ENCODE measurements around the gene TP53RK. TPM values are rescaled to one million over a fixed set of nuclear protein-coding genes. Genes with fewer than 3 reads are reported as not detected.
A peak's percentile ranks its signal among the peaks of the same experiment; 100 is the strongest.

Gene TP53RK
- total RNA-seq, 4 donors from 2014 or later = 20.2 to 49.6 (median 36.1) TPM

- TF ChIP-seq CTCF (IDR thresholded peaks at IDR 0.05) (no peak), POLR2A (IDR thresholded peaks at IDR 0.05) (no peak)
- Histone ChIP-seq H3K4me3 (replicated peaks in 1 of 3) (no peak overlapping the region), H3K9me3 (no peaks in the 10 kb centered on the region), H3K27ac (no peak overlapping the region), H3K27me3 (no peaks in the 10 kb centered on the region), H3K4me1 (peaks cover 12 to 16% of the 10 kb centered on the region in 2 donors), H3K36me3 (peaks cover 0 to 3% of the 10 kb centered on the region in 2 donors)
- DNase-seq = no peak
- 80 to 86% methylated on average over 4 of the region's 4 CpGs for WGBS, 2 donors
- intact Hi-C loops (cut with DNase I) = no loop called here
Observed at GRCh38 chr20:46691196-46691595, 2.0 kb upstream of the TP53RK start.

DNA sequence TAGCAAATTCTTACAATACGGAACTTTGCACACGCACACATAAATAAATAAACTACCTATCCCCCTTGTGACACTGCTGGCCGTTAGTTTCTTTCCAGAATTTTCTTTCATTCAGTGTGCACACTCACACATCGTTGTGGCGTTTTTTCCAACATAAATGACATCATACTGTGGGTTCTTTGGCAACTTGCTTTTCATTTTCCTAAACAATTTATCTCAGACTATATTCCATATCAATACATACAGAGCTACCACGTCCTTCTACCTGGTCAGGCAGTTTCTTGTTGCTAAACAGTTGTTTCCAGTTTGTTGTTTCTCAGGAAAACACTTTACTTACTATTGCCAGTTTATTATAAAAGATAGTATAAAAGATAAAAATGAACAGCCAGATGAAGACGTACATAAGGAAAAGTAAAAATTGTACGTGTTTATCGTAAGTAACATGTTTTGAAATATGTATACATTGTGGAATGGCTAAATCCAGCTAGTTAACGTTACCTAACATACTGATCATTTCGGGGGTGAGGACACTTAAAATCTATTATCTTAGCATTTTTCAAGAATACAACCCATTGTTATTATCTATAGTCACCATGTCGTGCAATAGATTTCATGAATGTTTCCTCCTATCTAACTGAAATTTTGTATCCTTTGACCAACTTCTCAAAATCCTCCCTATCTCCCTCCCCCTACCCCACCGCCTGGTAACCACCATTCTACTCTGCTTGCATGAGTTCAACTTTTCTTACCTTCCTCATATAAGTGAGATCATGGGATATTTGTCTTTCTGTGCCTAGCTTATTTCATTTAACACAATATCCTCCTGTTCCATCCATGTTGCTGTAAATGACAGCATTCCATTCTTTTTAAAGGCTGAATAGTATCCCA, 1.2 kb upstream of the TP53RK start:
- Histone ChIP-seq H3K36me3 (peaks cover 0 to 7% of the 10 kb centered on the region in 2 donors), H3K4me3 (replicated peaks in 1 of 3) (peak overlapping the region in 2 of 3 donors; percentile 28 to 32), H3K27ac (peak overlapping the region; percentile 76 to 92 (median 88)), H3K27me3 (no peaks in the 10 kb centered on the region), H3K9me3 (no peaks in the 10 kb centered on the region), H3K4me1 (peaks cover 12 to 16% of the 10 kb centered on the region in 2 donors)
- WGBS, 2 donors = 57 to 58% methylated on average over 13 of the region's 13 CpGs
- intact Hi-C loops (cut with DNase I) = no loop called here
- TF ChIP-seq POLR2A (IDR thresholded peaks at IDR 0.05) (no peak), CTCF (IDR thresholded peaks at IDR 0.05) (no peak)
- DNase-seq = no peak

DNA sequence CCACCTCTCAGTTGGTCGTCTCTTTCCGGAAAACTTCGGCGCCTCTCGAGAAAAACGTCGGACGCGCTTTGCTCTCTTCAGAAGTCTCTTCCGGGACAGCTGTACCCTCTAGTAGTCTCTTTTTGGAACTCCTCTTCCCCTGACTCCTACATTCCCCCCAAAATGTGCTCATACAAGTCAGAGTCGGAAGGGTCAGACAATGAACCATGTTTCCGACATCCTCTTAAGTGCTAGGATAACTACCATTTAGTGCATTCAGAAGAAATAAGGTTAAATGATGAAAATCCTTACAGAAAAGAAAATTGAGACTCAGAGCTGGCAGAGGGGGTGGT, 476 bp upstream of the TP53RK start:
- intact Hi-C loops (cut with DNase I) = no loop called here
- peaks cover 12 to 16% of the 10 kb centered on the region in 2 donors for H3K4me1 ChIP-seq
- H3K36me3 ChIP-seq = peaks cover 0 to 10% of the 10 kb centered on the region in 2 donors
- H3K27ac ChIP-seq = peak overlapping the region; percentile 76 to 92 (median 88)
- no peak for TF ChIP-seq CTCF (IDR thresholded peaks at IDR 0.05)
- no peak for TF ChIP-seq POLR2A (IDR thresholded peaks at IDR 0.05)
- H3K9me3 ChIP-seq = no peaks in the 10 kb centered on the region
- no peak for DNase-seq
- WGBS, 2 donors = 0 to 3% methylated on average over 12 of the region's 12 CpGs
- H3K4me3 ChIP-seq (replicated peaks in 1 of 3) = peak overlapping the region in 2 of 3 donors; percentile 28 to 32
- no peaks in the 10 kb centered on the region for H3K27me3 ChIP-seq

- DNase-seq = no peak
- Histone ChIP-seq H3K27me3 (no peaks in the 10 kb centered on the region), H3K4me3 (replicated peaks in 1 of 3) (peak overlapping the region; percentile 72 to 74 (median 73)), H3K27ac (peak overlapping the region; percentile 69 to 93 (median 92)), H3K36me3 (peaks cover 0 to 10% of the 10 kb centered on the region in 2 donors), H3K4me1 (peaks cover 16 to 22% of the 10 kb centered on the region in 2 donors), H3K9me3 (no peaks in the 10 kb centered on the region)
- 21 to 22% methylated on average over 20 of the region's 20 CpGs for WGBS, 2 donors
- intact Hi-C loops (cut with DNase I) = no loop called here
- TF ChIP-seq POLR2A (IDR thresholded peaks at IDR 0.05) (no peak), CTCF (IDR thresholded peaks at IDR 0.05) (no peak)
Observed at GRCh38 chr20:46688151-46689081, 828 bp downstream of the TP53RK start.
